Spleen (tissue), 7 donors: Measurements from ENCODE around the gene CCNH.

Source experiments
- POLR2A ChIP-seq, 3 donors: fragments of 450-650 bp; IDR thresholded peaks; one replicate each; pipeline ENCODE4 v1.5.1; 2017; ENCODE audit warnings: antibody characterized with exemption in 3 of 3, mild to moderate bottlenecking in 1 of 3
- POLR2AphosphoS5 ChIP-seq, 3 donors: sonication (generic); formaldehyde crosslinking; IDR thresholded peaks; one replicate each; pipeline ENCODE4 v1.5.1; 2017; ENCODE audit warnings: antibody characterized with exemption in 3 of 3
- TF ChIP-seq, protein P1 (sequence below), 11 experiments: fragments of 200-600 bp in 7 of 11; fragments of 450-650 bp in 4 of 11; sonication (generic) in 4 of 11; IDR thresholded peaks in 8 of 11; conservative IDR thresholded peaks in 3 of 11; 1 replicate in 7 of 11; 2 replicates in 4 of 11; pipeline versions ENCODE4 v1.4.0 to v1.8.0; 2016 to 2021; ENCODE audit warnings: antibody characterized with exemption in 11 of 11, inconsistent platforms in 4 of 11, mild to moderate bottlenecking in 1 of 11
- donor health status: DM: no; HTN: no; CAD: no; lungs with moderate emphysema.
- donor health status: DM: no; HTN: no; CAD: no.
- donor health status: DM: no; HTN: no; CAD: no.

DNA sequence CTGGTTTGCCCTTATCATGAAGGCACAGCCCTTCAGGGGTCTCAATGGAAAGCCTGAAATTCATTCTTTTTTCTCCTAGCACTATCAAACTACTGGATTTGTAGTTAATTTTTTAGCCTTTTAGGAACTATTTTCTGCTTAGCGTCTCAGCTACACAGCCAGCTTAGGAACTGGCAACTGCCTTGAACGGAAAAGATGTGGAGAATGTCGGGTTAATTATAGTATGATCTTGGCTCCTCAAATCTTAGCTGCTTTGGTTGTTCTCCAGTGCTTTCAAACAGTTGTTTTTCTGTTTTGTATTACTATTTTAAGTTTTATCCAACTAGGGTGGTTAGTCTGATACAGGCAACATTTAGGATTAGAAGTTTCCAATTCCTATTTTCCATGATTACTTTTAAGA lies 44.1 kb downstream of the CCNH start:
- TF ChIP-seq, protein P1, sequence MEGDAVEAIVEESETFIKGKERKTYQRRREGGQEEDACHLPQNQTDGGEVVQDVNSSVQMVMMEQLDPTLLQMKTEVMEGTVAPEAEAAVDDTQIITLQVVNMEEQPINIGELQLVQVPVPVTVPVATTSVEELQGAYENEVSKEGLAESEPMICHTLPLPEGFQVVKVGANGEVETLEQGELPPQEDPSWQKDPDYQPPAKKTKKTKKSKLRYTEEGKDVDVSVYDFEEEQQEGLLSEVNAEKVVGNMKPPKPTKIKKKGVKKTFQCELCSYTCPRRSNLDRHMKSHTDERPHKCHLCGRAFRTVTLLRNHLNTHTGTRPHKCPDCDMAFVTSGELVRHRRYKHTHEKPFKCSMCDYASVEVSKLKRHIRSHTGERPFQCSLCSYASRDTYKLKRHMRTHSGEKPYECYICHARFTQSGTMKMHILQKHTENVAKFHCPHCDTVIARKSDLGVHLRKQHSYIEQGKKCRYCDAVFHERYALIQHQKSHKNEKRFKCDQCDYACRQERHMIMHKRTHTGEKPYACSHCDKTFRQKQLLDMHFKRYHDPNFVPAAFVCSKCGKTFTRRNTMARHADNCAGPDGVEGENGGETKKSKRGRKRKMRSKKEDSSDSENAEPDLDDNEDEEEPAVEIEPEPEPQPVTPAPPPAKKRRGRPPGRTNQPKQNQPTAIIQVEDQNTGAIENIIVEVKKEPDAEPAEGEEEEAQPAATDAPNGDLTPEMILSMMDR (IDR thresholded peaks at IDR 0.05 in 8 of 11, conservative IDR thresholded peaks at IDR 0.05 in 3 of 11): no peak
- no peak for TF ChIP-seq POLR2A (IDR thresholded peaks at IDR 0.05)
- no peak for TF ChIP-seq POLR2AphosphoS5 (IDR thresholded peaks at IDR 0.05)
